ENCODE measurements around the gene FAM117A. TPM values are rescaled to one million over a fixed set of nuclear protein-coding genes. Genes with fewer than 3 reads are reported as not detected.

FAM117A gene
- total and polyA plus RNA-seq, 2 donors from 2014 or later: 11.1 to 12.9 TPM

DNA sequence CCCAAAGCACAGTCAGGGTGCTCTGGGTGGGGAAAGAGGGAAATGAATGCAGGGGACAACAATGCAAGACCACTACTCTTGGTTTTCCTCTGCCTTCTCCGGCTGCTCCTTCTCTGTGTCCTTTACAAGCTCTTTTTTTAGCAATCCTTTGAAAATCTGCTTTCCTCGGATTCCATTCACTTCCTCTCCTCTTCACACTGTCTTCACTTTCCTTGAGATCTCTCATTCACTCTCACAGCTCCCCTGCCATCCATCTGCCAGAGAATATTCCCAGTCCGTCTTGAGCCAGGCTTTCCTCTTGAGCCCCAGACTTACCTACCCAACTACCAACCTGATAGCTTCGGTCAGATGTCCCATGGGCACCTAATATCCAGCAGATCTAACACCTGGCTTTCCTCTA is 75.1 kb downstream of the FAM117A start:
- FAIRE-seq (no peak), DNase-seq (no peak)
- Histone ChIP-seq H3K27ac (ENCODE audit: low read depth in 2 of 2, low read length in 2 of 2) (peak overlapping the region in 1 of 2 donors; percentile 82), H3K4me1 (ENCODE audit: control insufficient read depth in 2 of 3, insufficient read depth in 2 of 3, low read depth in 1 of 3, low read length in 3 of 3) (no peaks in the 10 kb centered on the region), H3K9me3 (ENCODE audit: control insufficient read depth in 2 of 3, insufficient read depth in 1 of 3, low read length in 3 of 3) (no peaks in the 10 kb centered on the region), H3K4me3 (ENCODE audit: low read length in 3 of 3) (no peak overlapping the region), H3K9ac (ENCODE audit: low read length in 3 of 3) (no peak overlapping the region), H3K27me3 (ENCODE audit: control insufficient read depth, insufficient read depth, low read length) (no peaks in the 10 kb centered on the region), H3K36me3 (ENCODE audit: control insufficient read depth in 2 of 3, insufficient read depth in 3 of 3, low read length in 3 of 3) (no peaks in the 10 kb centered on the region)
- intact Hi-C loops (cut with DNase I): no loop called here
- TF ChIP-seq, protein P1, sequence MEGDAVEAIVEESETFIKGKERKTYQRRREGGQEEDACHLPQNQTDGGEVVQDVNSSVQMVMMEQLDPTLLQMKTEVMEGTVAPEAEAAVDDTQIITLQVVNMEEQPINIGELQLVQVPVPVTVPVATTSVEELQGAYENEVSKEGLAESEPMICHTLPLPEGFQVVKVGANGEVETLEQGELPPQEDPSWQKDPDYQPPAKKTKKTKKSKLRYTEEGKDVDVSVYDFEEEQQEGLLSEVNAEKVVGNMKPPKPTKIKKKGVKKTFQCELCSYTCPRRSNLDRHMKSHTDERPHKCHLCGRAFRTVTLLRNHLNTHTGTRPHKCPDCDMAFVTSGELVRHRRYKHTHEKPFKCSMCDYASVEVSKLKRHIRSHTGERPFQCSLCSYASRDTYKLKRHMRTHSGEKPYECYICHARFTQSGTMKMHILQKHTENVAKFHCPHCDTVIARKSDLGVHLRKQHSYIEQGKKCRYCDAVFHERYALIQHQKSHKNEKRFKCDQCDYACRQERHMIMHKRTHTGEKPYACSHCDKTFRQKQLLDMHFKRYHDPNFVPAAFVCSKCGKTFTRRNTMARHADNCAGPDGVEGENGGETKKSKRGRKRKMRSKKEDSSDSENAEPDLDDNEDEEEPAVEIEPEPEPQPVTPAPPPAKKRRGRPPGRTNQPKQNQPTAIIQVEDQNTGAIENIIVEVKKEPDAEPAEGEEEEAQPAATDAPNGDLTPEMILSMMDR (IDR thresholded peaks at IDR 0.05; ENCODE audit: borderline replicate concordance, extremely low read depth, insufficient read depth): no peak

DNA sequence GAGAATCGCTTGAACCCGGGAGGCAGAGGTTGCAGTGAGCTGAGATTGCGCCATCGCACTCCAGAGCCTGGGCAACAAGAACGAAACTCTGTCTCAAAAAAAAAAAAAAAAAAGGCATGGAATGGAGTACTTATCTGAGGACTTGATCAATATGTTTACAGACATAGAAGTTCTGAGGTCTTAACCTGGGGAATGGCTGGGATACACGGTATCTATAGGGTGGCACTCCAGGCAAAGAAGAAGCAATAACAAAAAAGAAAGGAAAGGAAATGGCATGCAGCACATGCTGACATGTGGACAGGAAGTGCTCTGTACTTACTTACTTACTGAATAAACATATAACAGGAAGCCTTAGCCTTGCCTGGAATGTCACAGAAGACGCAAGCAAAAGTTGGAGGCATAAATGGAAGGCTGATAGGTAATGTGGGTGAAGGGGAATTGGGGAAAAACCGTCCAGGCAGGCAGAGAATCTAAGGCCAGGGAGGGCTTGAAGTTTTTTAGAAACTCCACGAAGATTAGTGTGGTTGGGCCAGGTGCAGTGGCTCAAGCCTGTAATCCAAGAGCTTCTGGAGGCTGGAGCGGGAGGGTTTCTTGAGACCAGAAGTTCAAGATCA is 75.9 kb downstream of the FAM117A start:
- TF ChIP-seq, protein P1 (IDR thresholded peaks at IDR 0.05; ENCODE audit: borderline replicate concordance, extremely low read depth, insufficient read depth): no peak
- DNase-seq (peak in 1 of 5 donors; percentile 60), FAIRE-seq (no peak)
- Histone ChIP-seq H3K4me1 (ENCODE audit: control insufficient read depth in 2 of 3, insufficient read depth in 2 of 3, low read depth in 1 of 3, low read length in 3 of 3) (no peaks in the 10 kb centered on the region), H3K9me3 (ENCODE audit: control insufficient read depth in 2 of 3, insufficient read depth in 1 of 3, low read length in 3 of 3) (no peaks in the 10 kb centered on the region), H3K27me3 (ENCODE audit: control insufficient read depth, insufficient read depth, low read length) (no peaks in the 10 kb centered on the region), H3K36me3 (ENCODE audit: control insufficient read depth in 2 of 3, insufficient read depth in 3 of 3, low read length in 3 of 3) (no peaks in the 10 kb centered on the region), H3K27ac (ENCODE audit: low read depth in 2 of 2, low read length in 2 of 2) (peak overlapping the region; percentile 51 to 82), H3K9ac (ENCODE audit: low read length in 3 of 3) (no peak overlapping the region), H3K4me3 (ENCODE audit: low read length in 3 of 3) (no peak overlapping the region)
- intact Hi-C loops (cut with DNase I): no loop called here

DNA sequence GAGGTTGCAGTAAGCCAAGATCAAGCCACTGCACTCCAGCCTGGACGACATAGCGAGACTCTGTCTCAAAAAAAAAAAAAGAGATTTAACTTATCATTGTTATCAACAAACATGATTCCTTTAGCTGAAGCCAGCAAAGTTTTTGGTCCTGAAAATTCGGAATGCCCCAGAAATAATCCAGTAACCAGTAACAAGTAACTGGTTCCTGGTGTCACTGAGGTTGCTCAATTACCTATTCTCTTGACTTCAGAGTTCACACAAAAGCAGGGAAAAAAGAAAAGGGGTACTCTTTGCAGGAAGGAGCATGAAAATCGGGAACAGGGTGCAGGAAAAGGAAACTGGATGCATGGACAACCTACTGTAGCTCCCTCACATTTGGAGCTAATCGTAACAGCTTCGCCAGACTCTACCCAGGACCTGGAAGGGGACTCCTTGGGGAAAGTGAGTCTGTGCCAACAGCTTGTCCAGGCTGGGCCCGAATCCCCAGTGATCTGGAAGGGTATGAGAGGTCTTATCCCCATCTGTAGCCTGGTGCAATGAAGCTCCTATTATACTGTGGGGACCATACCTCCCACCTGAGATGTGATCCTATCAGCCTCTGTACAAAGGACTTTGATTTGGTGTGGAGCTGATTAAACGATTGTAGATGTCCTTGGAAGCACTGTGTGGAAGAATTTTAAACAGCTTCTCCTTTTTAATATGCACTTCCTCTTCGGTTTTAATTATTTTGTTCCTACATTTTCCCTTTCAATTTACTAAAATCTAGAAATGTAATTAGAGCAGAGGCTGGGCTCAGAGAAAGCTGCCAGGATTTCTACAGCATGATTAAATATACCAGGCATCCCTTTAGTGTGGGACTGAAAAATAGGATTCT is 82.6 kb downstream of the FAM117A start:
- Histone ChIP-seq H3K36me3 (ENCODE audit: control insufficient read depth in 2 of 3, insufficient read depth in 3 of 3, low read length in 3 of 3) (no peaks in the 10 kb centered on the region), H3K27me3 (ENCODE audit: control insufficient read depth, insufficient read depth, low read length) (no peaks in the 10 kb centered on the region), H3K9me3 (ENCODE audit: control insufficient read depth in 2 of 3, insufficient read depth in 1 of 3, low read length in 3 of 3) (no peaks in the 10 kb centered on the region), H3K4me1 (ENCODE audit: control insufficient read depth in 2 of 3, insufficient read depth in 2 of 3, low read depth in 1 of 3, low read length in 3 of 3) (peaks cover 0 to 11% (median 5%) of the 10 kb centered on the region in 3 donors), H3K27ac (ENCODE audit: low read depth in 2 of 2, low read length in 2 of 2) (no peak overlapping the region), H3K4me3 (ENCODE audit: low read length in 3 of 3) (no peak overlapping the region), H3K9ac (ENCODE audit: low read length in 3 of 3) (no peak overlapping the region)
- TF ChIP-seq, protein P1 (IDR thresholded peaks at IDR 0.05; ENCODE audit: borderline replicate concordance, extremely low read depth, insufficient read depth): no peak
- FAIRE-seq: no peak
- no peak for DNase-seq
- intact Hi-C loops (cut with DNase I): no loop called here

Data from kidney (tissue), 14 donors.